ENCODE results near the gene SH3TC2.

SH3TC2 gene

GRCh38 chr5:149063017-149063687, at the start of gene SH3TC2:
Gene SH3TC2, minus strand, starts transcription at chr5:149063062. Its CDS starts 40 bp downstream, at chr5:149063022.
- Histone ChIP-seq H3K36me3 (ENCODE audit: insufficient read depth, low read length) (no peaks in the 10 kb centered on the region), H3K27ac (no peak within 1 kb of the TSS), H3K9ac (ENCODE audit: insufficient read length) (no peak within 1 kb of the TSS), H3K4me3 (no peak within 1 kb of the TSS), H3K9me3 (ENCODE audit: low read depth, low read length) (no peaks in the 10 kb centered on the region)
- DNase-seq (ENCODE audit: low read depth, low spot score), result no peak
- no peak for TF ChIP-seq POLR2AphosphoS5 (IDR thresholded peaks at IDR 0.05; ENCODE audit: borderline replicate concordance, low read depth, low read length)
- no peak for TF ChIP-seq FOXP2 (optimal IDR thresholded peaks at IDR 0.05; ENCODE audit: control extremely low read depth, extremely low read length, insufficient read depth)
- no peak for TF ChIP-seq EZH2 (IDR thresholded peaks at IDR 0.05)

GRCh38 chr5:149110406-149110805, 47.5 kb upstream of the SH3TC2 start:
- H3K36me3 ChIP-seq (ENCODE audit: insufficient read depth, low read length), result no peaks in the 10 kb centered on the region
- no peak overlapping the region for H3K27ac ChIP-seq
- H3K4me3 ChIP-seq, result no peak overlapping the region
- TF ChIP-seq EZH2 (IDR thresholded peaks at IDR 0.05), result no peak
- no peak for TF ChIP-seq FOXP2 (optimal IDR thresholded peaks at IDR 0.05; ENCODE audit: control extremely low read depth, extremely low read length, insufficient read depth)
- TF ChIP-seq POLR2AphosphoS5 (IDR thresholded peaks at IDR 0.05; ENCODE audit: borderline replicate concordance, low read depth, low read length), result no peak
- DNase-seq (ENCODE audit: low read depth, low spot score), result no peak
- no peak overlapping the region for H3K9ac ChIP-seq (ENCODE audit: insufficient read length)
- no peaks in the 10 kb centered on the region for H3K9me3 ChIP-seq (ENCODE audit: low read depth, low read length)

- H3K36me3 ChIP-seq (ENCODE audit: insufficient read depth, low read length), result no peaks in the 10 kb centered on the region
- H3K27ac ChIP-seq, result no peak overlapping the region
- no peak for TF ChIP-seq EZH2 (IDR thresholded peaks at IDR 0.05)
- no peak for TF ChIP-seq FOXP2 (optimal IDR thresholded peaks at IDR 0.05; ENCODE audit: control extremely low read depth, extremely low read length, insufficient read depth)
- no peak for TF ChIP-seq POLR2AphosphoS5 (IDR thresholded peaks at IDR 0.05; ENCODE audit: borderline replicate concordance, low read depth, low read length)
- DNase-seq (ENCODE audit: low read depth, low spot score), result no peak
- H3K9me3 ChIP-seq (ENCODE audit: low read depth, low read length), result no peaks in the 10 kb centered on the region
- H3K4me3 ChIP-seq, result no peak overlapping the region
- H3K9ac ChIP-seq (ENCODE audit: insufficient read length), result no peak overlapping the region
These were observed 45.9 kb upstream of the SH3TC2 start for GRCh38 chr5:149108651-149109280.

- no peaks in the 10 kb centered on the region for H3K9me3 ChIP-seq (ENCODE audit: low read depth, low read length)
- H3K4me3 ChIP-seq, result no peak overlapping the region
- no peak overlapping the region for H3K27ac ChIP-seq
- no peaks in the 10 kb centered on the region for H3K36me3 ChIP-seq (ENCODE audit: insufficient read depth, low read length)
- no peak for DNase-seq (ENCODE audit: low read depth, low spot score)
- H3K9ac ChIP-seq (ENCODE audit: insufficient read length), result no peak overlapping the region
- TF ChIP-seq POLR2AphosphoS5 (IDR thresholded peaks at IDR 0.05; ENCODE audit: borderline replicate concordance, low read depth, low read length) (no peak), EZH2 (IDR thresholded peaks at IDR 0.05) (no peak), FOXP2 (optimal IDR thresholded peaks at IDR 0.05; ENCODE audit: control extremely low read depth, extremely low read length, insufficient read depth) (no peak)
These were observed 37.5 kb upstream of the SH3TC2 start for GRCh38 chr5:149100331-149100730.

- TF ChIP-seq FOXP2 (optimal IDR thresholded peaks at IDR 0.05; ENCODE audit: control extremely low read depth, extremely low read length, insufficient read depth) (no peak), POLR2AphosphoS5 (IDR thresholded peaks at IDR 0.05; ENCODE audit: borderline replicate concordance, low read depth, low read length) (no peak), EZH2 (IDR thresholded peaks at IDR 0.05) (no peak)
- no peak overlapping the region for H3K27ac ChIP-seq
- no peak overlapping the region for H3K4me3 ChIP-seq
- H3K9me3 ChIP-seq (ENCODE audit: low read depth, low read length), result no peaks in the 10 kb centered on the region
- H3K9ac ChIP-seq (ENCODE audit: insufficient read length), result no peak overlapping the region
- DNase-seq (ENCODE audit: low read depth, low spot score), result no peak
- no peaks in the 10 kb centered on the region for H3K36me3 ChIP-seq (ENCODE audit: insufficient read depth, low read length)
These were observed 37.1 kb upstream of the SH3TC2 start for GRCh38 chr5:149099920-149100319.

GRCh38 chr5:149094996-149095395, 32.1 kb upstream of the SH3TC2 start:
- TF ChIP-seq POLR2AphosphoS5 (IDR thresholded peaks at IDR 0.05; ENCODE audit: borderline replicate concordance, low read depth, low read length), result no peak
- no peak for TF ChIP-seq FOXP2 (optimal IDR thresholded peaks at IDR 0.05; ENCODE audit: control extremely low read depth, extremely low read length, insufficient read depth)
- no peak for TF ChIP-seq EZH2 (IDR thresholded peaks at IDR 0.05)
- Histone ChIP-seq H3K9me3 (ENCODE audit: low read depth, low read length) (no peaks in the 10 kb centered on the region), H3K4me3 (no peak overlapping the region), H3K36me3 (ENCODE audit: insufficient read depth, low read length) (no peaks in the 10 kb centered on the region), H3K27ac (no peak overlapping the region), H3K9ac (ENCODE audit: insufficient read length) (no peak overlapping the region)
- DNase-seq (ENCODE audit: low read depth, low spot score), result no peak

GRCh38 chr5:149093625-149094024, 30.8 kb upstream of the SH3TC2 start:
- no peak overlapping the region for H3K9ac ChIP-seq (ENCODE audit: insufficient read length)
- H3K9me3 ChIP-seq (ENCODE audit: low read depth, low read length), result no peaks in the 10 kb centered on the region
- H3K4me3 ChIP-seq, result no peak overlapping the region
- H3K36me3 ChIP-seq (ENCODE audit: insufficient read depth, low read length), result no peaks in the 10 kb centered on the region
- no peak overlapping the region for H3K27ac ChIP-seq
- TF ChIP-seq EZH2 (IDR thresholded peaks at IDR 0.05), result no peak
- no peak for TF ChIP-seq FOXP2 (optimal IDR thresholded peaks at IDR 0.05; ENCODE audit: control extremely low read depth, extremely low read length, insufficient read depth)
- TF ChIP-seq POLR2AphosphoS5 (IDR thresholded peaks at IDR 0.05; ENCODE audit: borderline replicate concordance, low read depth, low read length), result no peak
- no peak for DNase-seq (ENCODE audit: low read depth, low spot score)

GRCh38 chr5:149089796-149090195, 26.9 kb upstream of the SH3TC2 start:
- TF ChIP-seq POLR2AphosphoS5 (IDR thresholded peaks at IDR 0.05; ENCODE audit: borderline replicate concordance, low read depth, low read length) (no peak), FOXP2 (optimal IDR thresholded peaks at IDR 0.05; ENCODE audit: control extremely low read depth, extremely low read length, insufficient read depth) (no peak), EZH2 (IDR thresholded peaks at IDR 0.05) (no peak)
- Histone ChIP-seq H3K36me3 (ENCODE audit: insufficient read depth, low read length) (no peaks in the 10 kb centered on the region), H3K9ac (ENCODE audit: insufficient read length) (no peak overlapping the region), H3K27ac (no peak overlapping the region), H3K9me3 (ENCODE audit: low read depth, low read length) (no peaks in the 10 kb centered on the region), H3K4me3 (no peak overlapping the region)
- no peak for DNase-seq (ENCODE audit: low read depth, low spot score)
